Neutrophil (primary cell): ENCODE results near the gene HSPBAP1.
A peak's percentile ranks its signal among the peaks of the same experiment; 100 is the strongest.

ENCODE experiments used
- H3K27ac ChIP-seq: fragments of 200-600 bp; sonication (generic); 2 replicates; pipeline ENCODE4 v1.5.1; 2016; ENCODE audit warnings: mild to moderate bottlenecking, moderate library complexity
- H3K27me3 ChIP-seq: fragments of 200-600 bp; sonication (generic); 2 replicates; pipeline ENCODE4 v1.6.0; 2016; ENCODE audit warnings: mild to moderate bottlenecking
- H3K36me3 ChIP-seq: fragments of 200-600 bp; sonication (generic); 2 replicates; pipeline ENCODE4 v1.5.1; 2017
- H3K4me1 ChIP-seq, 2 experiments: fragments of 200-600 bp in 1 of 2; sonication (generic) in 1 of 2; 1 replicate in 1 of 2; 2 replicates in 1 of 2; pipeline versions ENCODE4 v1.5.1 to v1.6.1; 2013 to 2016; ENCODE audit warnings: low read depth in 1 of 2, low read length in 1 of 2, mild to moderate bottlenecking in 1 of 2, moderate library complexity in 1 of 2; ENCODE audit not compliant: control insufficient read depth in 1 of 2, insufficient read depth in 1 of 2
- H3K4me3 ChIP-seq, 2 experiments: fragments of 200-600 bp in 1 of 2; sonication (generic) in 1 of 2; 1 replicate in 1 of 2; 2 replicates in 1 of 2; pipeline ENCODE4 v1.5.1; 2013 to 2016; ENCODE audit warnings: low read depth in 1 of 2, low read length in 1 of 2, mild to moderate bottlenecking in 1 of 2, moderate library complexity in 1 of 2
- H3K9me3 ChIP-seq: fragments of 200-600 bp; sonication (generic); 2 replicates; pipeline ENCODE4 v1.5.1; 2016
- CTCF ChIP-seq: fragments of 200-600 bp; sonication (generic); IDR thresholded peaks from 2 replicates; pipeline ENCODE4 v1.5.1; 2016; ENCODE audit warnings: antibody characterized with exemption

The HSPBAP1 gene

GRCh38 chr3:122785231-122785630, 8.4 kb downstream of the HSPBAP1 start:
- H3K27ac ChIP-seq, result peak overlapping the region; percentile 13
- H3K4me1 ChIP-seq, result peaks cover 20 to 26% of the 10 kb centered on the region in 2 experiments
- H3K4me3 ChIP-seq, result no peak overlapping the region
- TF ChIP-seq CTCF, result no peak
- H3K27me3 ChIP-seq, result no peaks in the 10 kb centered on the region
- no peaks in the 10 kb centered on the region for H3K36me3 ChIP-seq
- no peaks in the 10 kb centered on the region for H3K9me3 ChIP-seq

GRCh38 chr3:122784436-122784835, 9.2 kb downstream of the HSPBAP1 start:
- H3K36me3 ChIP-seq, result no peaks in the 10 kb centered on the region

GRCh38 chr3:122782804-122783203, 10.8 kb downstream of the HSPBAP1 start:
- TF ChIP-seq CTCF, result no peak
- Histone ChIP-seq H3K4me1 (peaks cover 0 to 2% of the 10 kb centered on the region in 2 experiments), H3K4me3 (no peak overlapping the region), H3K27ac (peak overlapping the region; percentile 38), H3K36me3 (no peaks in the 10 kb centered on the region), H3K27me3 (no peaks in the 10 kb centered on the region), H3K9me3 (no peaks in the 10 kb centered on the region)

More at GRCh38 chr3:122784436-122784835, 9.2 kb downstream of the HSPBAP1 start:
- Histone ChIP-seq H3K27me3 (no peaks in the 10 kb centered on the region), H3K27ac (peak overlapping the region; percentile 13), H3K4me1 (peaks cover 12 to 18% of the 10 kb centered on the region in 2 experiments), H3K4me3 (no peak overlapping the region), H3K9me3 (no peaks in the 10 kb centered on the region)
- TF ChIP-seq CTCF, result no peak

- no peaks in the 10 kb centered on the region for H3K9me3 ChIP-seq
- H3K36me3 ChIP-seq, result peaks cover 8% of the 10 kb centered on the region
- H3K4me3 ChIP-seq, result no peak overlapping the region
- no peaks in the 10 kb centered on the region for H3K27me3 ChIP-seq
- no peak overlapping the region for H3K27ac ChIP-seq
- H3K4me1 ChIP-seq, result peaks cover 12 to 16% of the 10 kb centered on the region in 2 experiments
- TF ChIP-seq CTCF, result no peak
Observed at GRCh38 chr3:122777563-122777962, 16.1 kb downstream of the HSPBAP1 start.

GRCh38 chr3:122776675-122777468, 16.8 kb downstream of the HSPBAP1 start:
- Histone ChIP-seq H3K4me3 (no peak overlapping the region), H3K27me3 (no peaks in the 10 kb centered on the region), H3K4me1 (peaks cover 12 to 16% of the 10 kb centered on the region in 2 experiments), H3K9me3 (no peaks in the 10 kb centered on the region), H3K36me3 (peaks cover 8% of the 10 kb centered on the region), H3K27ac (no peak overlapping the region)
- no peak for TF ChIP-seq CTCF
